Measurements from ENCODE around the gene AMDHD2. TPM values are rescaled to one million over a fixed set of nuclear protein-coding genes. Genes with fewer than 3 reads are reported as not detected.
"Not testable (repeated sequence)": the region's sequence is repeated elsewhere in the genome, so short reads cannot be mapped to it uniquely, and the experiment has no call there.

The AMDHD2 gene
- total RNA-seq, 1 donor from 2014 or later: 12.4 TPM

DNA sequence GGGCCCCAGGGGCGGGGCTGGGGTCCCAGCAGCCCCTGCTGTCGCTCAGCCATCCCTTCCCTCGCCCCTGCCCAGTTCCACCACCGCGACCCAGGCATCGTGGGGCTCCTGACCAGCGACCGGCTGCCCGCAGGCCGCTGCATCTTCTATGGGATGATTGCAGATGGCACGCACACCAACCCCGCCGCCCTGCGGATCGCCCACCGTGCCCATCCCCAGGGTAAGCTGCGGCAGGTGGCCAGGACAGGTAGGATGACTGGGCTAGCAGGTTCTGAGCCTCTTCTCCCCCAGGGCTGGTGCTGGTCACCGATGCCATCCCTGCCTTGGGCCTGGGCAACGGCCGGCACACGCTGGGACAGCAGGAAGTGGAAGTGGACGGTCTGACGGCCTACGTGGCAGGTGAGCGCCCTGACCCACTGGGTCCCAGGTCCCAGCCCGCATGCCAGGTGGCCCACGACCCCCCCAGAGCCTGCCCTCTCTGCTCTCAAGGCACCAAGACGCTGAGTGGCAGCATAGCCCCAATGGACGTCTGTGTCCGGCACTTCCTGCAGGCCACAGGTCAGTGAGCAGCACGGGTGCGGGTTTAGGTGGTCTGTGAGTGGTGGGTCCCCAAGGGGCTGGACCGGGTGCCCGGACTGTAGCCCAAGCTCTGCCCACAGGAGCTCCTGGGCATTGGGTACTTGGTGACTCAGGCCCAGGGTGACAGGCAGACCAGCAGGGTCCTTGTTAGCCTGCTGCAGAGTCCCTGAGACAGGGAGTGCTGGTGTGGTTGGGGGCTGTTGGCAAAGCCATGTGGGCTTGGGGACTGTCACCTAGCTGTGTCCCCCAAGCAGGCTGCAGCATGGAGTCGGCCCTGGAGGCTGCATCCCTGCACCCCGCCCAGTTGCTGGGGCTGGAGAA lies 8.2 kb downstream of the AMDHD2 start:
- no peak for DNase-seq (ENCODE audit: low spot score)
- intact Hi-C loops (cut with DNase I): no loop called here

DNA sequence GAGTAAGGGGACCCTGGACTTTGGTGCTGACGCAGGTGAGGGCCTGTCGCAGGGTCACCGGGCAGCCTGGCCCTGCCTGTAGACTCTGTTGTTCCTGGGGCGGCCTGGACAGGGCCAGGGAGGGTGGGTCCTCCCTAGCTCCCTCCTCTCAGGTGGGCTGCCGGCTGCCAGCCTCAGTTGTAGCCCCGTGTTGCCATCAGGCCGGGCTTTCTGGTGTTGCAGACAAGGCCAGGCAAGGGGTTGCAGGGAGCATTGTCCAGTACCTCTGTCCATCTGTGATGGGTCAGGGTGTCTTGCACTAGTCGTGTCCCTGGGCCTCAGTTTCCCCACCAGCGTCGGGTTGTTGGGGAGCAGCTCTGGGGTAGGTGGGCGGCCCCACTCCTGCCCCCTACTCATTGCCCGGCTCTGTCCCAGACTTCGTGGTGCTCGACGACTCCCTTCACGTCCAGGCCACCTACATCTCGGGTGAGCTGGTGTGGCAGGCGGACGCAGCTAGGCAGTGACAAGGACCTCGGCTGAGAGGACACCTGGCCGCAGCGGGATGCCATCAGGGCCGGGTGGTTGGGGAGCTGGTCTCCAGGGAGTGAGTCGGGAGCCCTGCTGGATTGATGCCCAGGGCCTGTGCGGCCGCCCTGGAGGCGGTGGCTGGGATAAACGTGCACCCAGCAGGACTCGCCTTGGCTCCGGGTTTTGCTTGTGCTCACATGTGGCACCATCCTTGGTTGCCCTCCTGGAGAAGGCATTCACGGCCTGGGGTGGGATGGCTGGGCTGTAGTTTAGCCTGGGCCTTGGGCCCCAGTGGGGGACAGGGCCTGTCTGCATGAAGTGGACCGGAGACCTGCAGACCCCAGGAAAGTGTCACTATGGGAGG lies 9.1 kb downstream of the AMDHD2 start:
- peak; percentile 71 for DNase-seq (ENCODE audit: low spot score)
- intact Hi-C loops (cut with DNase I): no loop called here

DNA sequence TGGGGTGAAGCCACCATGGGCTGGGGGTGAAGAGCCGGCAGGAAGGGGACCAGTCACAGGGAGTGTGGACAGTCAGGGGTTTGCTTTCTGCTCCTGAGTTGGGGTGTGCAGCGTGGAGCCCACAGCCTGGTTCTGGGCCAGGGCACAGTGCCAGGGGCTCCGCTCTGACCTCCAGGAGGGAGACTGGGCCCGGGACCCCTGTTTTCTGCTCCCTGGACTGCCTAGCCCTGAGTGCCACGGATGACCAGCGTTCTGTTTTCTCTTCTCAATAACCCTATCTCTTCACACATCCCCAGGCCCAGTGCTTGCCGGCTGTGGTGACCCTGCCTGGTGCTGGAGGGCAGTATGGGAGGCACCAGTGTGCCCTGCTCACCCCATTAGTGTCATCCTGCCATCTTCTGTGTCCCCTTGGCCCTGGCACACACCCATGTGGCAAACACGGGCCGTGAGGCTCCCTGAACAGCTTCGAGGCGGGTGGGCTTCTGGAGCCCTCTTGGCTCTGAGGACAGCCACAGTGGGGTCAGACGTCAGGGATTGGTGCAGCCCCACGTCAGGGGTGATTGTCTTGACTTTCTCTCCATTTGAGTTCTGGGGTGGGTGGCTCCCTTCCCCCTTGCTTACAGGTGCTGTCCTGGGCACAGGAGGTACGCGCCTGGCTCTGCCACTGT lies 9.9 kb downstream of the AMDHD2 start:
- DNase-seq (ENCODE audit: low spot score): peak; percentile 63
- intact Hi-C loops (cut with DNase I): loop anchor here (10.0 kb wide), 1 partner anchor 65 kb away; no protein-coding TSS in a partner anchor

DNA sequence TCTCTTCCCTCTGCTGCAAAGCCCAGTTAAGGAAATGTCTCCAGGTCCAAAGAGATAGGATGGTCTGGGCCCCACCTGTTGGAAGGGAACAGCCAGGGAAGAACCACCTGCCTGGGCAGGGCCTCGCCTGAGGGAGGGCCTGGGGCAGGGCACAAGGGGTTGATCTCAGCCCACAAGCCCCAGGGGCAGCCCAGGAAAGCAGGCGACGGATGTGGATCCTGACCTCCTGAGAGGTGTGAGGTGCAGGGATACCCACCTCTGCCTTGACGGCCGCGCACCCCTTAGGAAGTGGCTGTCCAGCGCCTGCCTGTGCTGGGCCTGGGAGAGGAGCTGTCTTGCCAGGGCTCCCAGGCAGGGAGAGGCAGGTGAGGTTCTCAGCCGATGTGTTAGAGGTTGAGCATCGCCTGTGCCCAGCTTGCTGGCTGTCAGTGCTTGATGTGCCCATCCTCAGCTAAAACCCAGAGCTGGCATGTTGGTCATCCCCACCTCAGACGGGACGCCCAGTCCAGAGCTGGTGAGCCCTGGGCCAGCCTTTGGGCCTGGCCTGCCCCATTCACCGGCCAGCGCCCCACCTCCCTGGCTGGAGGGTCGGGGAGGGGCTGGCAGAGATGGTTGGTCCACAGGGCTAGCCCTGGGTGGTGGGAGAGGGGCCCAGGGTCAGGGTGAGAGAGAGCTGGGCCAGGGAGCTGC lies 10.6 kb downstream of the AMDHD2 start:
- DNase-seq (ENCODE audit: low spot score): peak; percentile 71
- intact Hi-C loops (cut with DNase I): loop anchor here (10.0 kb wide), 1 partner anchor 64 kb away; no protein-coding TSS in a partner anchor

DNA sequence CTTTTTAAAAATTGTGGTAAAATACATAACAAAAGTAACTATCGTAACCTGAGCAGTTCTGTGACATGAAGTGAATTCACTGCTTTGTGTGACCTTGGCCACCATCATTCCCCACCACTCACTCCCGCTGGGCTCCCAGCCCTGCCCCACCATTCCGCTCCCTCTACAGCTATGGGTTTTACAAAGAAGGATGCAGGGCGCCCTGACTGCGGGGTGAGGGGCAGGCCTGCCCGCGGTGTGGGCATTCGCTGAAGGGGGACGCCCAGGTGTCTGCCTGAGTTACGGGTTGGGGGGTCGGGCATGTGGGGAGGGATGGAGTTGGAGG lies 11.2 kb downstream of the AMDHD2 start, which contains the start of gene CEMP1:
Gene CEMP1 (minus strand): TSS at position 38 of the 325 bp plus-strand sequence. CDS start 335 bp downstream, outside the sequence.
- intact Hi-C loops (cut with DNase I): loop anchor here (10.0 kb wide), 1 partner anchor 63 kb away; no protein-coding TSS in a partner anchor
- peak; percentile 75 for DNase-seq (ENCODE audit: low spot score)

DNA sequence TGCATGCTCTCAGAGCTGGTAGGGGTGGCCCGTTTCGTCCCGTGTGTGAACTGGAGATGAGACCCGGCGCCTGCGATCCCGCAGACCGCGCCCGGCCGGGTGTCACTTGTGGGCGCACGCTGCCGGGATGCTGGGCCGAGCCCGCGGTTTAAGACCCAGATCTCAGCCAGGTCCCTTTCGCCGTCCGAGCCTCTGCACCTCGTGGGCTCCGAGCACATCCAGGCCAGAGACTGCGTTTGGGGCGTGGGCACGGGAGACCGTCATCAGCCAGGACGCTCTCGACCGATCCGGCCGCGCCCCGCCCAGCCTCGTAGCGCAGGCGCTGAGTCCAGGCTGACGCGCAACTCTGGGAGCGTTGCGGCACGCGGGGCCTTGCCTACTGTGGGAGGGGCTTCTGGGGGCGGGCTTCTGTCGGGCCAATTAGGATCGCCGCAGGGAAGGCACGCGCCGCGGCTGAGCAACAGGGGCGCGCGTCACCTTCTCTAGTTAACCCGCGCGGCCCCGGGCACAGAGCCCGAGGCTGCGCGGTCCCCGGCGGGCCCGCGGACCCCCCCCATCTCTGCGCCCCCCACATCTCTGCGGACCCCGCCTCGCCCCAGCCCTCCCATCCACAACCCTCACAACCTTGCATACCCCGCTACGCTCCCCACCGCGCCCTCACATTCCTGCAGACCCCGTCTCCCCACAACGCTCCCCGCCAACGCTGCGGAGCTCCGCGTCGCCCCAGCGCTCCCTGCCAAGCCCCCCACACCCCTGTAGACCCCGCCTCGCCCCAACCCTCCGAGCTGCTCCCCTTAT lies 11.7 kb downstream of the AMDHD2 start:
- peak; percentile 100 for DNase-seq (ENCODE audit: low spot score)
- intact Hi-C loops (cut with DNase I): loop anchor here (10.0 kb wide), 1 partner anchor 63 kb away; no protein-coding TSS in a partner anchor

DNA sequence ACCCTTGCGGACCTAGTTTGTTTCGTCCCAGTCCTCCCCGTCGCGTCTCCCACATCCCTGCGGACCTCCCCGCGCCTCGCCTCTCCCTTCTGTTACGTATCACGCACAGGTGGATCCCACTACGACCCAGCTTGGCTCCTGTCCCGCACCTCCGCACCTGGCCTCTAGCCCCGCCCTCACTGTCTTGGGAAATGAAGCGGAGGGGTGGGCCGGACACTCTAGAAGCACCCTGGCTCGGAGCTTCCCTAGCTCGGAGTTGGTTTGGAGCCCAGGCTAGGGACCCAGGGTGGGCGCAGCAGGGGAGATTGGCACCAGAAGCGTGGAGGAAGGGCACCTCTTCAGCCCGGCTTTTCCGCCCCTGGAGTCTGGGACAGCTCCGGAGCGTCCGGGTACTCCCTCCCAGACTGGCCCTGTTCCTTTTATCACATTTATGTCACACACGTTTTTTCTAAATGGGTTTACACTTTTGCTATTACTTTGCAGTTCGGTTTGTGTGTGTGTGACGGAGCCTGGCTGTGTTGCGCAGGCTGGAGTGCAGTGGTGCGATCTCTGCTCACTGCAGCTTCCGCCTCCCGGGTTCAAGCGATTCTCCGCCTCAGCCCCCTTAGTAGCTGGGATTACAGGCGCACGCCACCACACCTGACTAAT lies 12.4 kb downstream of the AMDHD2 start:
- no peak for DNase-seq (ENCODE audit: low spot score)

DNA sequence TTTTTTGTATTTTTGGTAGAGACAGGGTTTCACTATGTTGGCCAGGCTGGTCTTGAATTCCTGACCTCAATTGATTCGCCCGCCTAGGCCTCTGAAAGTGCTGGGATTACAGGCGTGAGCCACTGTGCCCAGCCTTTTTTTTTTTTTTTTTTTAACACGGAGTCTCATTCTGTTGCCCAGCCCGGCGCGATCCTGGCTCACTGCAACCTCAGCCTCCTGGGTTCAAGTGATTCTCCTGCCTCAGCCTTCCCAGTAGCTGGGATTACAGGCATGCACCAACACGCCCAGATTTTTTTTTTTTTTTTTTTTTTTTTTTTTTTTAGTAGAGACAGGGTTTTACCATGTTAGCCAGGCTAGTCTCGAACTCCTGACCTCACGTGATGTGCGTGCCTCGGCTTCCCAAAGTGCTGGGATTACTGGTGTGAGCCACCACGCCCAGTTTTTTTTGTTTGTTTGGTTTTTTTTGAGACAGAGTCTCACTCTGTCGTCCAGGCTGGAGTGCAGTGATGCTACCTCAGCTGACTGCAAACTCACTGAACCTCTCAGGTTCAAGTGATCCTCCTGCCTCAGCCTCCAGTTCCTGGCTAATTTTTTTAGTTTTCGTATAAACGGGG lies 13.1 kb downstream of the AMDHD2 start:
- intact Hi-C loops (cut with DNase I): loop anchor here (10.0 kb wide), 1 partner anchor 62 kb away; no protein-coding TSS in a partner anchor
- not testable (repeated sequence) for DNase-seq (ENCODE audit: low spot score)

More for the DNA sequence above, 12.4 kb downstream of the AMDHD2 start:
- intact Hi-C loops (cut with DNase I): loop anchor here (10.0 kb wide), 1 partner anchor 62 kb away; no protein-coding TSS in a partner anchor

DNA sequence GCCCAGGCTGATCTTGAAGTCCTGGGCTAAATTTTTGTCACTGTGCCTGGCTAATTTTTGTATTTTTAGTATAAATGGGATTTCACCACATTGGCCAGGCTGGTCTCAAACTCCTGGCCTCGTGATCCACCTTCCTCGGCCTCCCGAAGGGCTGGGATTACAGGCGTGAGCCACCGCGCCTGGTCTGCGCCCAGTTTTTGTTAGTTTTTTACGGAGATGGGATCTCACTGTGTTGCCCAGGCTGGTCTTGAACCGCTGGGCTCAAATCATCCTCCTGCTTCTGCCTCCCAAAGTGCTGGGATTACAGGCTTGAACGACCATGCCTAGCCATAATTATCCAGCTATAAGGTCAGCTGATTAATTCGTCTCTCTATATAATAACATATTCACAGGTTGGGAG lies 13.7 kb downstream of the AMDHD2 start:
- intact Hi-C loops (cut with DNase I): loop anchor here (10.0 kb wide), 1 partner anchor 61 kb away; no protein-coding TSS in a partner anchor
- DNase-seq (ENCODE audit: low spot score): no peak

DNA sequence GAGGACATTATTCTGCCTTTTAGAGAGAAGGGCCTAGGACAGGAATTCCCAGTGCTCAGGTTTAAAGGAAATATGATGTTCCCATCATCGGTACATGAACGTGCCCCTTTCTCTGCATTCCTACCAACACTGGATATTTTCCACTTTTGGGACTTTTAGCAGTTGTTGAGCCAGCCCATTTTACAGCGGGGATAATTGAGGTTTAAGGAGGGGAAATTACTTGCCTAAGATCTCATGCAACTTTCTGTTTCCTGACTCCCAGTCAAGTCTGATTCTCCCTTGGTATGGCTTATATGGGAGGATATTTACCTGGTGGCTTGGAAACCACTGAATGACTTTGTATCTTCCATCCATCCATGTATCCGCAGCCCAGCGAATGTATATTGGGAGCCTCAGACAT lies 14.2 kb downstream of the AMDHD2 start:
- not testable (repeated sequence) for DNase-seq (ENCODE audit: low spot score)
- intact Hi-C loops (cut with DNase I): loop anchor here (10.0 kb wide), 1 partner anchor 60 kb away; no protein-coding TSS in a partner anchor

DNA sequence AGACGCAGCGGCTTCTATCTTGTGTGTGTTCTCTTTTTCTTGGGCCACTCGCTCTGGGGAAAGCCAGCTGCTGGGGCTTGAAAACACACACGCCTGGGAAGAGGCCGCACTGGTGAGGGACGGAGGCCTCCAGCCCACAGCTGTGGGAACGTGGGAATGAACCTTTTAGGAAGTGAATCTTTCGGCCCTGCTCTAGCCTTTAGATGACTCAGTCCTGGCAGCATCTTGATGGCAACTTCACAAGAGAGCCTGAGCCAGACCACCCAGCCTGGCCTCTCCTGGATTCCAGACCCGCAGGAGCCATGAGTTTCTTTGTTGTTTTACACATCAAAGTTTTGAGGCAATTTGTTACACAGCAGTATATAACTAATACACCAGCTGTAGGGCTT lies 15.4 kb downstream of the AMDHD2 start:
- no peak for DNase-seq (ENCODE audit: low spot score)
- intact Hi-C loops (cut with DNase I): loop anchor here (10.0 kb wide), 1 partner anchor 59 kb away; no protein-coding TSS in a partner anchor

DNA sequence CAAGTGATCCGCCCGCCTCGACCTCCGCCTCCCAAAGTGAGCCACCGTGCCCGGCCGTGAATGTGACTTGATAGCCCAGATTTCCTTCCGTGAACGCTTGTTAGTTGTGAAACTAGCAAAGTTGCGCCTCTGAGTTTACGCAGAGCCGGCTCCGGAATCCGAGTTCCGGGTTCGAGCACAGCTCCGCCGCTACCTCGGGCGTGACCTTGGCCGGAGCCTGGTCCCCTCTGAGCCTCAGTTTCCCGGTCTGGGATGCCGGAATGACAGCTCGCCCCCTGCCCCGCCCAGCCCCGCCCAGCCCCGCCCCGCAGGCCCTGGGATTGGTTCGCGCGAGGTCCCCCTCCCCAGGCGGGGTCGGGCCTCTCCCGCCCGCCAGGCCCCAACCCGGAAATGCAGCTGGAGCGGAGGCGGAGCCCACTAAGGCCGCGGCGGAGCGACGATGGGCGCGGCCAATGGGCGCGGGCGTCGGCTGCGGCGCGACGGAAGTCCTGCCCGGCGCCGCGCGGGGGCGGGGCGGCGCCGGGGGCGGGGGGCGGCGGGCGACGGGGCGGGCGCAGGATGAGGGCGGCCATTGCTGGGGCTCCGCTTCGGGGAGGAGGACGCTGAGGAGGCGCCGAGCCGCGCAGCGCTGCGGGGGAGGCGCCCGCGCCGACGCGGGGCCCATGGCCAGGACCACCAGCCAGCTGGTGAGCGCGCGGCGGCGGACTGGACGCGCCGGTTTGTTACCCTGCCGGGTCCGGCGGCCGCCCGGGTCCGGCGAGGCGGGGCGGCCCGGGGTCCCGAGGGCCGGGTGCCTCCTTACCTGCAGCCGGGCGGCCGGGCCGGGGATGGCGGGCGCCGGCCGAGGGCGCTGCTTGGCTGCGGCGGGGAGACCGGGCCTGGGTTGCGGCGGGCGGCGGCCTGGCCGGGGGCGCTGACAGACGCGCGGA lies 17.5 kb downstream of the AMDHD2 start, which contains the start of gene PDPK1:
Gene PDPK1 (plus strand): TSS at position 571 of the 929 bp plus-strand sequence. CDS start 92 bp downstream, at position 663.
- intact Hi-C loops (cut with DNase I): loop anchor here (10.0 kb wide), 1 partner anchor 57 kb away; no protein-coding TSS in a partner anchor
- DNase-seq (ENCODE audit: low spot score): peak; percentile 97

DNA sequence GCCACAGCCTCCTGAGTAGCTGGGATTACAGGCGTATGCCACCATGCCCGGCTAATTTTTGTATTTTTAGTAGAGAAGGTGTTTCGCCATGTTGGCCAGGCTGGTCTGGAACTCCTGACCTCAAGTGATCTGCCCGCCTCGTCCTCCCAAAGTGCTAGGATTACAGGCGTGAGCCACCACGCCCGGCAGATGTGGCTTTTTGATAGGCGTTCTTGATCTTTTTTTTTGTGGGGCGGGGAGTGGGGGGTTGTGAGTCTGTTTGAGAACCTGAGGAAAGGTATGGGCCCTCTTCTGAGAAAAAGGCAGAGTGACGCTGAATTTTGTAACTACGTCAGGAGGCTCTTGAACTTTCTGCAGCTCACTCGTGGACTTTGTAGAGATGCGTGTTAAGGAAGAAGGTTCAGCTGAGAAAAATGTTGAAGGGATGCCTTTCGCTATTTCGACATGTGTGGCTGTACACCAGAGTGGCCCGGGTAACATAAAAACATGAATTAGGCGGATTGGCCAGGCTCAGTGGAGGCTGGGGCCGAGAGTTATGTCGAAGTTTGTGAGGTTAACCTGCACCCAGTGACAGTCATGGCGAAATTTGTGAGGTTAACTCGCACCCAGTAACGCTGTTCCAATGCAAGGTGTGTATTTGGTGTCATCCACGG lies 19.1 kb downstream of the AMDHD2 start:
- not testable (repeated sequence) for DNase-seq (ENCODE audit: low spot score)
- intact Hi-C loops (cut with DNase I): loop anchor here (10.0 kb wide), 1 partner anchor 55 kb away; no protein-coding TSS in a partner anchor

DNA sequence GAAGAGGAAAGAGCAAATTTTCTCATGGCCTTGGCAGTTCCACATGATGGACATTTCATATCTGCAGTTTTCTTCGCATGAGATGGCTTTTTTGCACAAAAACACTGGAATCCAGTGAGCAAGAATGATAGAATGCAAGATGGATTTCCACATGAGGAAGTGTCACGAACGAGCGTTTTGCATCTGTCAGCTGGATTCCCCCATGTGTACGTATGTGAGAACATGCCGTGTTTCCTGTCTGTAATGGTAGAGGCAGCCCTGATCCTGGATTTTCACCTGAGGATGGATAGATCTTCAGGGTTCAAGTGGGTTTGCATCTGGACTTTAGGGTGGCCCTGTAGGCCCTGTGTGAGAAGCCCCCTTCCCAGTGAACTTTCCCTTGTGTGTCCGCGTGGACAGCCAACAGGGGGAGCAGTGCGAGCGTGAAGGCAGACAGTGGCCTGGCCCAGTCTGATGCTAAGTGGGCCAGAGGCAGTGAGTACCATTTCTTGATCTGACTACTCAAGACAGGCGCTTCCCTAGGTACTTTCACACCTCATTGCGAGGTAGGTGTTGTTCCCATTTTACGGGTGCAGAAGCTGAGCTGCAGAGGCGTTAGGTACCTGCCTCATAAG lies 19.8 kb downstream of the AMDHD2 start:
- intact Hi-C loops (cut with DNase I): loop anchor here (10.0 kb wide), 1 partner anchor 55 kb away; no protein-coding TSS in a partner anchor
- DNase-seq (ENCODE audit: low spot score): not testable (repeated sequence)

DNA sequence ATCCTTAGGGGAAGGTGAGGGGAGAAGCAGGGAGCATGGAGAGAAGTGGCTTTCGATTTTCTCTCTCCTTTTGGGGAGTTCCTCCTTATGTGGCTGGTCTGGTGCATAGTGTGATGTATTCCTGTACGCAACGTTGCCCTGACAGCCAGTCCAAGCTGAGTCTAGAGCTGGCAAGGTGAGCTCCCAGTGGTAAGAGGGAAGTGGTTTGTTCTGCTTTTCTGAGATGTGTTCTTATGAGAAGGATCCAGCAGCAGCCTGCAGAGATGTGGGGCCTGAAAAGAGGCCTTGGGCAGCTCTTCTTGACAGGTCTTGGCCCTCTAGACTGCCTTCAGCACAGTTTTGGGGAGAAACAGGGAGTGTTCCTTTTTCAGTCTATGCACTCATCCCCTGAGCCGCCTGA lies 20.7 kb downstream of the AMDHD2 start:
- intact Hi-C loops (cut with DNase I); DNase-seq (ENCODE audit: low spot score): not testable (repeated sequence)
